ENCODE results near the gene PSMB8. TPM values are rescaled to one million over a fixed set of nuclear protein-coding genes. Genes with fewer than 3 reads are reported as not detected.
"Not testable (repeated sequence)": the region's sequence is repeated elsewhere in the genome, so short reads cannot be mapped to it uniquely, and the experiment has no call there.

Gene PSMB8
- 48.2 and 50.3 TPM in 2 replicates for total RNA-seq (2014; rRNA removed; shearing (Covaris generic))
- 47.3 and 52.9 TPM in 2 replicates for polyA plus RNA-seq (2014; cell fraction: nucleus; rRNA removed)

GRCh38 chr6:32843979-32844838 lies at the start of gene PSMB8:
TSS of gene PSMB8 (minus strand) at chr6:32844047. CDS start at chr6:32843996, 51 bp downstream.
- DNase-seq (ENCODE audit: extremely low read depth, low read depth) = peak; percentile 91

- no peak for DNase-seq (ENCODE audit: extremely low read depth, low read depth)
Observed at GRCh38 chr6:32890831-32891230, 47.0 kb upstream of the PSMB8 start.

- DNase-seq (ENCODE audit: extremely low read depth, low read depth) = no peak
Observed at GRCh38 chr6:32889533-32889932, 45.7 kb upstream of the PSMB8 start.

- DNase-seq (ENCODE audit: extremely low read depth, low read depth) = no peak
Observed at GRCh38 chr6:32888576-32888975, 44.7 kb upstream of the PSMB8 start.

GRCh38 chr6:32887616-32888015 lies 43.8 kb upstream of the PSMB8 start:
- no peak for DNase-seq (ENCODE audit: extremely low read depth, low read depth)

GRCh38 chr6:32886681-32887383 lies 43.0 kb upstream of the PSMB8 start:
- DNase-seq (ENCODE audit: extremely low read depth, low read depth) = no peak

GRCh38 chr6:32885698-32886286 lies 41.9 kb upstream of the PSMB8 start:
- DNase-seq (ENCODE audit: extremely low read depth, low read depth) = peak; percentile 58

- DNase-seq (ENCODE audit: extremely low read depth, low read depth) = no peak
Observed at GRCh38 chr6:32883789-32884188, 39.9 kb upstream of the PSMB8 start.

GRCh38 chr6:32882879-32883250 lies 39.0 kb upstream of the PSMB8 start:
- no peak for DNase-seq (ENCODE audit: extremely low read depth, low read depth)

- not testable (repeated sequence) for DNase-seq (ENCODE audit: extremely low read depth, low read depth)
Observed at GRCh38 chr6:32880962-32881361, 37.1 kb upstream of the PSMB8 start.

- DNase-seq (ENCODE audit: extremely low read depth, low read depth) = no peak
Observed at GRCh38 chr6:32879691-32880090, 35.8 kb upstream of the PSMB8 start.

- no peak for DNase-seq (ENCODE audit: extremely low read depth, low read depth)
Observed at GRCh38 chr6:32876603-32877002, 32.8 kb upstream of the PSMB8 start.

- DNase-seq (ENCODE audit: extremely low read depth, low read depth) = not testable (repeated sequence)
Observed at GRCh38 chr6:32873947-32874346, 30.1 kb upstream of the PSMB8 start.

GRCh38 chr6:32868257-32868788 lies 24.5 kb upstream of the PSMB8 start:
- DNase-seq (ENCODE audit: extremely low read depth, low read depth) = peak; percentile 60

GRCh38 chr6:32867554-32868256 lies 23.9 kb upstream of the PSMB8 start:
- DNase-seq (ENCODE audit: extremely low read depth, low read depth) = no peak

GRCh38 chr6:32867022-32867477 lies 23.2 kb upstream of the PSMB8 start:
- no peak for DNase-seq (ENCODE audit: extremely low read depth, low read depth)

GRCh38 chr6:32865724-32866443 lies 22.0 kb upstream of the PSMB8 start:
- DNase-seq (ENCODE audit: extremely low read depth, low read depth) = no peak

- DNase-seq (ENCODE audit: extremely low read depth, low read depth) = no peak
Observed at GRCh38 chr6:32862725-32863124, 18.9 kb upstream of the PSMB8 start.

GRCh38 chr6:32860674-32861073 lies 16.8 kb upstream of the PSMB8 start:
- no peak for DNase-seq (ENCODE audit: extremely low read depth, low read depth)

- no peak for DNase-seq (ENCODE audit: extremely low read depth, low read depth)
Observed at GRCh38 chr6:32858194-32858593, 14.3 kb upstream of the PSMB8 start.

All from NCI-H460 (cell line).